Brain microvascular endothelial cell (primary cell): ENCODE results near the gene IL31RA.

ENCODE experiments used
- DNase-seq: peaks from one replicate; pipeline ENCODE4 v3.0.0-alpha.2; 2020
- H3K27ac ChIP-seq: fragments of 250-450 bp; sonication (Bioruptor Pico); 2 replicates; pipeline ENCODE4 v1.5.1; 2020; ENCODE audit warnings: mild to moderate bottlenecking, moderate library complexity
- H3K27me3 ChIP-seq: fragments of 250-450 bp; sonication (Bioruptor Pico); replicated peaks from 2 replicates; pipeline ENCODE4 v1.5.1; 2020; ENCODE audit warnings: mild to moderate bottlenecking
- H3K36me3 ChIP-seq: fragments of 250-450 bp; sonication (Bioruptor Pico); replicated peaks from 2 replicates; pipeline ENCODE4 v1.5.1; 2020; ENCODE audit warnings: mild to moderate bottlenecking
- H3K4me3 ChIP-seq: 2 replicates; pipeline ENCODE4 v1.5.1; 2011; ENCODE audit warnings: low read depth, mild to moderate bottlenecking, control low read depth, low read length, moderate library complexity
- CTCF ChIP-seq: IDR thresholded peaks from 2 replicates; pipeline ENCODE4 v1.5.1; 2011; ENCODE audit warnings: low read depth, mild to moderate bottlenecking, moderate library complexity, low read length, control low read depth, inconsistent platforms; ENCODE audit errors: missing control alignments
- in situ Hi-C: cut with HindIII; loops from 2 replicates; pipeline ENCODE4 v1.10.0; 2017; ENCODE audit warnings: low sequenced_read_pairs, low pct_ligation_motif_present

The IL31RA gene

GRCh38 chr5:55908804-55909203 lies 57.6 kb downstream of the IL31RA start:
- TF ChIP-seq CTCF, result no peak
- H3K4me3 ChIP-seq, result no peak overlapping the region
- H3K27me3 ChIP-seq, result no peaks in the 10 kb centered on the region
- no peaks in the 10 kb centered on the region for H3K36me3 ChIP-seq
- no peak overlapping the region for H3K27ac ChIP-seq
- DNase-seq, result no peak
- in situ Hi-C loops, result no loop called here

GRCh38 chr5:55911784-55912653 lies 60.9 kb downstream of the IL31RA start:
- H3K36me3 ChIP-seq, result no peaks in the 10 kb centered on the region
- TF ChIP-seq CTCF, result no peak
- no peak for DNase-seq
- no peak overlapping the region for H3K4me3 ChIP-seq
- in situ Hi-C loops, result no loop called here
- no peaks in the 10 kb centered on the region for H3K27me3 ChIP-seq
- no peak overlapping the region for H3K27ac ChIP-seq

- no peak for DNase-seq
- no peak for TF ChIP-seq CTCF
- Histone ChIP-seq H3K36me3 (no peaks in the 10 kb centered on the region), H3K27ac (no peak overlapping the region), H3K4me3 (no peak overlapping the region), H3K27me3 (no peaks in the 10 kb centered on the region)
- in situ Hi-C loops, result no loop called here
Measured at GRCh38 chr5:55913466-55914413, 62.6 kb downstream of the IL31RA start.

GRCh38 chr5:55914971-55915370 lies 63.8 kb downstream of the IL31RA start:
- in situ Hi-C loops, result no loop called here
- no peak overlapping the region for H3K4me3 ChIP-seq
- TF ChIP-seq CTCF, result no peak
- no peak overlapping the region for H3K27ac ChIP-seq
- no peaks in the 10 kb centered on the region for H3K27me3 ChIP-seq
- no peaks in the 10 kb centered on the region for H3K36me3 ChIP-seq
- no peak for DNase-seq

- no peak for TF ChIP-seq CTCF
Measured at GRCh38 chr5:55915783-55916182, 64.6 kb downstream of the IL31RA start.

More at GRCh38 chr5:55915783-55916182, 64.6 kb downstream of the IL31RA start:
- H3K27me3 ChIP-seq, result no peaks in the 10 kb centered on the region
- in situ Hi-C loops, result no loop called here
- no peaks in the 10 kb centered on the region for H3K36me3 ChIP-seq
- no peak overlapping the region for H3K27ac ChIP-seq
- no peak overlapping the region for H3K4me3 ChIP-seq
- no peak for DNase-seq
